HL-60 (cell line): ENCODE results near the gene ZBTB47.

ENCODE experiments used
- DNase-seq, 2 experiments: peaks; one replicate each; pipeline ENCODE4 v3.0.0-alpha.2; 2010 to 2020; ENCODE audit warnings: low read depth in 1 of 2, low spot score in 1 of 2
- H3K27ac ChIP-seq: fragments of 250-450 bp; sonication (Bioruptor Pico); replicated peaks from 2 replicates; pipeline ENCODE4 v1.5.1; 2020; ENCODE audit warnings: mild to moderate bottlenecking, moderate library complexity
- H3K27me3 ChIP-seq: fragments of 250-450 bp; sonication (Bioruptor Pico); 2 replicates; pipeline ENCODE4 v1.5.1; 2021; ENCODE audit warnings: mild to moderate bottlenecking, moderate library complexity; ENCODE audit not compliant: insufficient read depth, poor library complexity, severe bottlenecking
- H3K4me3 ChIP-seq: replicated peaks from 2 replicates; pipeline ENCODE4 v1.5.1; 2011; ENCODE audit warnings: mild to moderate bottlenecking, control low read depth, low read length; ENCODE audit not compliant: insufficient read depth
- GABPA ChIP-seq: IDR thresholded peaks from 2 replicates; pipeline ENCODE4 v1.6.1; 2012; ENCODE audit warnings: low read depth
- POLR2AphosphoS5 ChIP-seq: IDR thresholded peaks from 2 replicates; pipeline ENCODE4 v1.6.1; 2012; ENCODE audit warnings: low read depth
- SPI1 ChIP-seq: IDR thresholded peaks from 2 replicates; pipeline ENCODE4 v1.6.1; 2012; ENCODE audit warnings: low read depth, mild to moderate bottlenecking, borderline replicate concordance
- TF ChIP-seq, protein P1 (sequence below): IDR thresholded peaks from one replicate; pipeline ENCODE4 v1.5.1; 2011; ENCODE audit warnings: low read length, control low read depth, inconsistent platforms; ENCODE audit not compliant: insufficient read depth
- TF ChIP-seq, protein P2 (sequence below): IDR thresholded peaks from 2 replicates; pipeline ENCODE4 v1.6.1; 2012; ENCODE audit warnings: low read depth; ENCODE audit not compliant: insufficient replicate concordance

The ZBTB47 gene

GRCh38 chr3:42673082-42673481 lies 19.6 kb downstream of the ZBTB47 start:
- Histone ChIP-seq H3K27ac (no peak overlapping the region), H3K4me3 (no peak overlapping the region), H3K27me3 (no peaks in the 10 kb centered on the region)
- TF ChIP-seq, protein P1, sequence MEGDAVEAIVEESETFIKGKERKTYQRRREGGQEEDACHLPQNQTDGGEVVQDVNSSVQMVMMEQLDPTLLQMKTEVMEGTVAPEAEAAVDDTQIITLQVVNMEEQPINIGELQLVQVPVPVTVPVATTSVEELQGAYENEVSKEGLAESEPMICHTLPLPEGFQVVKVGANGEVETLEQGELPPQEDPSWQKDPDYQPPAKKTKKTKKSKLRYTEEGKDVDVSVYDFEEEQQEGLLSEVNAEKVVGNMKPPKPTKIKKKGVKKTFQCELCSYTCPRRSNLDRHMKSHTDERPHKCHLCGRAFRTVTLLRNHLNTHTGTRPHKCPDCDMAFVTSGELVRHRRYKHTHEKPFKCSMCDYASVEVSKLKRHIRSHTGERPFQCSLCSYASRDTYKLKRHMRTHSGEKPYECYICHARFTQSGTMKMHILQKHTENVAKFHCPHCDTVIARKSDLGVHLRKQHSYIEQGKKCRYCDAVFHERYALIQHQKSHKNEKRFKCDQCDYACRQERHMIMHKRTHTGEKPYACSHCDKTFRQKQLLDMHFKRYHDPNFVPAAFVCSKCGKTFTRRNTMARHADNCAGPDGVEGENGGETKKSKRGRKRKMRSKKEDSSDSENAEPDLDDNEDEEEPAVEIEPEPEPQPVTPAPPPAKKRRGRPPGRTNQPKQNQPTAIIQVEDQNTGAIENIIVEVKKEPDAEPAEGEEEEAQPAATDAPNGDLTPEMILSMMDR: no peak
- TF ChIP-seq, protein P2, sequence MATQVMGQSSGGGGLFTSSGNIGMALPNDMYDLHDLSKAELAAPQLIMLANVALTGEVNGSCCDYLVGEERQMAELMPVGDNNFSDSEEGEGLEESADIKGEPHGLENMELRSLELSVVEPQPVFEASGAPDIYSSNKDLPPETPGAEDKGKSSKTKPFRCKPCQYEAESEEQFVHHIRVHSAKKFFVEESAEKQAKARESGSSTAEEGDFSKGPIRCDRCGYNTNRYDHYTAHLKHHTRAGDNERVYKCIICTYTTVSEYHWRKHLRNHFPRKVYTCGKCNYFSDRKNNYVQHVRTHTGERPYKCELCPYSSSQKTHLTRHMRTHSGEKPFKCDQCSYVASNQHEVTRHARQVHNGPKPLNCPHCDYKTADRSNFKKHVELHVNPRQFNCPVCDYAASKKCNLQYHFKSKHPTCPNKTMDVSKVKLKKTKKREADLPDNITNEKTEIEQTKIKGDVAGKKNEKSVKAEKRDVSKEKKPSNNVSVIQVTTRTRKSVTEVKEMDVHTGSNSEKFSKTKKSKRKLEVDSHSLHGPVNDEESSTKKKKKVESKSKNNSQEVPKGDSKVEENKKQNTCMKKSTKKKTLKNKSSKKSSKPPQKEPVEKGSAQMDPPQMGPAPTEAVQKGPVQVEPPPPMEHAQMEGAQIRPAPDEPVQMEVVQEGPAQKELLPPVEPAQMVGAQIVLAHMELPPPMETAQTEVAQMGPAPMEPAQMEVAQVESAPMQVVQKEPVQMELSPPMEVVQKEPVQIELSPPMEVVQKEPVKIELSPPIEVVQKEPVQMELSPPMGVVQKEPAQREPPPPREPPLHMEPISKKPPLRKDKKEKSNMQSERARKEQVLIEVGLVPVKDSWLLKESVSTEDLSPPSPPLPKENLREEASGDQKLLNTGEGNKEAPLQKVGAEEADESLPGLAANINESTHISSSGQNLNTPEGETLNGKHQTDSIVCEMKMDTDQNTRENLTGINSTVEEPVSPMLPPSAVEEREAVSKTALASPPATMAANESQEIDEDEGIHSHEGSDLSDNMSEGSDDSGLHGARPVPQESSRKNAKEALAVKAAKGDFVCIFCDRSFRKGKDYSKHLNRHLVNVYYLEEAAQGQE: no peak
- no peak for TF ChIP-seq SPI1
- no peak for TF ChIP-seq POLR2AphosphoS5
- no peak for TF ChIP-seq GABPA
- no peak for DNase-seq

DNA sequence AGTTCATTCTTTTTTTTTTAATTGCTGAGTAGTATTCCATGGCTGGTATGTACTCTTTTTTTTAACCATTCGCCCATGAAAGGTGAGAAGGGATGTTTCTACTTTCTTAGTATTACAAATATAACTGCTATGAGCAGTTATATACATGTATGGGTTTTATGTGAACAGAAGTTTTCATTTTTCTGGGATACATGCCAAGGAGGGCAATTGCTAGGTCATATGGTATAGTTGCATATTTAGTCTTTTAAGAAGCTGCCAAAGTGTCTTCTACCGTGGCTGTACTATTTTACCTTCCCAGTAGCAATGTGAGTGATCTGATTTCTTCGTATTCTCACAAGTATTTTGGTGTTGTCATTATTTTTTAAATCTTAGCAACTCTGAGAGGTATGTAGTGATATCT lies 20.6 kb downstream of the ZBTB47 start:
- Histone ChIP-seq H3K27ac (no peak overlapping the region), H3K27me3 (no peaks in the 10 kb centered on the region), H3K4me3 (no peak overlapping the region)
- no peak for DNase-seq
- TF ChIP-seq POLR2AphosphoS5 (no peak), SPI1 (no peak), GABPA (no peak)
- TF ChIP-seq, protein P1: no peak
- TF ChIP-seq, protein P2: no peak

GRCh38 chr3:42675909-42676308 lies 22.4 kb downstream of the ZBTB47 start:
- no peak for TF ChIP-seq POLR2AphosphoS5
- no peak for TF ChIP-seq SPI1
- TF ChIP-seq, protein P2: no peak
- TF ChIP-seq, protein P1: no peak
- TF ChIP-seq GABPA: no peak
- Histone ChIP-seq H3K27me3 (no peaks in the 10 kb centered on the region), H3K27ac (no peak overlapping the region), H3K4me3 (no peak overlapping the region)
- no peak for DNase-seq
